KMS-11 (cell line): ENCODE measurements around the gene S100A13.
"Not testable (repeated sequence)": the region's sequence is repeated elsewhere in the genome, so short reads cannot be mapped to it uniquely, and the experiment has no call there.

Experiments
- H2AFZ ChIP-seq: fragments of 200-600 bp; sonication (generic); 2 replicates; pipeline ENCODE4 v1.6.1; 2016; ENCODE audit warnings: antibody characterized with exemption, mixed run types, low read depth
- H3K27ac ChIP-seq: fragments of 200-600 bp; sonication (generic); 2 replicates; pipeline ENCODE4 v1.6.1; 2016; ENCODE audit warnings: mild to moderate bottlenecking, mixed run types
- H3K27me3 ChIP-seq: fragments of 200-600 bp; sonication (generic); 2 replicates; pipeline ENCODE4 v1.6.1; 2017; ENCODE audit warnings: mild to moderate bottlenecking, low read depth, mixed run types, moderate library complexity; ENCODE audit not compliant: insufficient read depth
- H3K36me3 ChIP-seq: fragments of 200-600 bp; sonication (generic); 2 replicates; pipeline ENCODE4 v1.6.1; 2017; ENCODE audit warnings: mild to moderate bottlenecking, mixed run types; ENCODE audit not compliant: insufficient read depth
- H3K4me1 ChIP-seq: fragments of 200-600 bp; sonication (generic); 2 replicates; pipeline ENCODE4 v1.6.1; 2016; ENCODE audit warnings: mild to moderate bottlenecking, low read depth, mixed run types; ENCODE audit not compliant: poor library complexity, severe bottlenecking
- H3K4me2 ChIP-seq: fragments of 200-600 bp; sonication (generic); 2 replicates; pipeline ENCODE4 v1.7.0; 2016; ENCODE audit warnings: mild to moderate bottlenecking, mixed run types
- H3K4me3 ChIP-seq: fragments of 200-600 bp; sonication (generic); IDR thresholded peaks from 2 replicates; pipeline ENCODE4 v1.6.1; 2017; ENCODE audit warnings: low read depth, low read length, mixed read lengths; ENCODE audit not compliant: insufficient read depth
- H3K79me2 ChIP-seq: fragments of 200-600 bp; sonication (generic); 2 replicates; pipeline ENCODE4 v1.6.1; 2016; ENCODE audit warnings: low read depth, mixed run types; ENCODE audit not compliant: insufficient read depth
- H3K9ac ChIP-seq: fragments of 200-600 bp; sonication (generic); 2 replicates; pipeline ENCODE4 v1.6.1; 2016; ENCODE audit warnings: mild to moderate bottlenecking, mixed run types
- H4K20me1 ChIP-seq: fragments of 200-600 bp; sonication (generic); 2 replicates; pipeline ENCODE4 v1.6.1; 2016; ENCODE audit warnings: mild to moderate bottlenecking, mixed run types; ENCODE audit not compliant: insufficient read depth
- TF ChIP-seq, protein P1 (sequence below): fragments of 200-600 bp; sonication (generic); conservative IDR thresholded peaks from 2 replicates; pipeline ENCODE4 v1.6.1; 2017; ENCODE audit warnings: low read depth, mild to moderate bottlenecking, antibody characterized with exemption, low read length, moderate library complexity, mixed read lengths

The S100A13 gene

DNA sequence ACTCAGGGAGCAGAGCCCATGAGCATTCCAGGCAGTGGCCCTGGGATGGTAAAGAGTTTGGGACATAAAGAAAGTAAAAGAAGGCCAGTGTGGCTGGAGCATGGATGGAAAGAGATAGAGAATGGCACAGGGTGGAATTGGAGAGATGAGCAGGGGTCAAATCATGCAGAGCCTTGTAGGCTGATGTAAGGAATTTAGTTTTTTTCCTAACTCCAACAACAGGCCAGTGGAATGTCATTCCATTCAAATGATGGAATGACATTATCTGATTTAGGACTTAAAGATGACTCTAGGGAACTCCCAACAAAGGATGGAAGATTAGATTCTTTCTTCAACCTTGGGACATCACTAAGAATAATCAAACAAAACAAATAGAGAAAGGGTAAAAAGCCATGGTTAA, 48.8 kb downstream of the S100A13 start:
- Histone ChIP-seq H3K4me2 (no peak overlapping the region), H4K20me1 (no peaks in the 10 kb centered on the region), H3K27me3 (peaks cover 10% of the 10 kb centered on the region; the same call in 1 of the 2 replicates), H3K4me3 (no peak overlapping the region), H3K27ac (no peak overlapping the region), H3K36me3 (no peaks in the 10 kb centered on the region), H3K9ac (no peak overlapping the region), H3K4me1 (no peaks in the 10 kb centered on the region), H3K79me2 (no peaks in the 10 kb centered on the region), H2AFZ (no peak overlapping the region)
- TF ChIP-seq, protein P1, sequence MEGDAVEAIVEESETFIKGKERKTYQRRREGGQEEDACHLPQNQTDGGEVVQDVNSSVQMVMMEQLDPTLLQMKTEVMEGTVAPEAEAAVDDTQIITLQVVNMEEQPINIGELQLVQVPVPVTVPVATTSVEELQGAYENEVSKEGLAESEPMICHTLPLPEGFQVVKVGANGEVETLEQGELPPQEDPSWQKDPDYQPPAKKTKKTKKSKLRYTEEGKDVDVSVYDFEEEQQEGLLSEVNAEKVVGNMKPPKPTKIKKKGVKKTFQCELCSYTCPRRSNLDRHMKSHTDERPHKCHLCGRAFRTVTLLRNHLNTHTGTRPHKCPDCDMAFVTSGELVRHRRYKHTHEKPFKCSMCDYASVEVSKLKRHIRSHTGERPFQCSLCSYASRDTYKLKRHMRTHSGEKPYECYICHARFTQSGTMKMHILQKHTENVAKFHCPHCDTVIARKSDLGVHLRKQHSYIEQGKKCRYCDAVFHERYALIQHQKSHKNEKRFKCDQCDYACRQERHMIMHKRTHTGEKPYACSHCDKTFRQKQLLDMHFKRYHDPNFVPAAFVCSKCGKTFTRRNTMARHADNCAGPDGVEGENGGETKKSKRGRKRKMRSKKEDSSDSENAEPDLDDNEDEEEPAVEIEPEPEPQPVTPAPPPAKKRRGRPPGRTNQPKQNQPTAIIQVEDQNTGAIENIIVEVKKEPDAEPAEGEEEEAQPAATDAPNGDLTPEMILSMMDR, result no peak

DNA sequence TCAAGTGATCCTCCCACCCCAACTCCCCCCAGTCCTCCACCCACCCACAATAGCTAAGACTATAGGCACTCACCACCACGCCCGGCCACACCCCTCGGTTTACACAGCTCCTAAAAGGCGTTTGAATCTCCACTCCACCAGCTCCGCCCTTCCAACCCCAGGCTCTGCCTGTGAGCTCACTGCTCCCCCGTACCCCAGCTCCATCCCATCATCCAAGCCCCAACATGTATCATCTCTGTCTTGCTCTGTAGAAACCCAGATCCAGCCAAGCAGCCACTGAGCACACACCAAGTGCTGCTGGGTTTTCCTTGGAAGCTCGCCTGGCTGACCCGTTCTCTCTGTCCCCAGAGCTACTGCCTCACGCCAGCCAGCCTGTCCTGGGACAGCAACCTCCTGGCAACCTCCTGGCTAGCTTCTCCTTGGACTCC, 49.7 kb downstream of the S100A13 start:
- Histone ChIP-seq H2AFZ (no peak overlapping the region), H3K9ac (no peak overlapping the region), H3K4me1 (peaks cover 7% of the 10 kb centered on the region), H4K20me1 (no peaks in the 10 kb centered on the region), H3K27me3 (peaks cover 10% of the 10 kb centered on the region; the same call in 1 of the 2 replicates), H3K79me2 (no peaks in the 10 kb centered on the region), H3K36me3 (no peaks in the 10 kb centered on the region), H3K4me3 (no peak overlapping the region), H3K4me2 (no peak overlapping the region), H3K27ac (no peak overlapping the region)
- TF ChIP-seq, protein P1, result no peak

- Histone ChIP-seq H2AFZ (no peak overlapping the region), H3K27ac (no peak overlapping the region), H3K79me2 (no peaks in the 10 kb centered on the region), H3K27me3 (peaks cover 10% of the 10 kb centered on the region; the same call in 1 of the 2 replicates), H3K4me3 (no peak overlapping the region), H4K20me1 (no peaks in the 10 kb centered on the region), H3K4me2 (no peak overlapping the region), H3K9ac (no peak overlapping the region), H3K4me1 (peaks cover 8% of the 10 kb centered on the region), H3K36me3 (no peaks in the 10 kb centered on the region)
- TF ChIP-seq, protein P1, result no peak
These were observed 50.2 kb downstream of the S100A13 start for GRCh38 chr1:153577138-153577537.

DNA sequence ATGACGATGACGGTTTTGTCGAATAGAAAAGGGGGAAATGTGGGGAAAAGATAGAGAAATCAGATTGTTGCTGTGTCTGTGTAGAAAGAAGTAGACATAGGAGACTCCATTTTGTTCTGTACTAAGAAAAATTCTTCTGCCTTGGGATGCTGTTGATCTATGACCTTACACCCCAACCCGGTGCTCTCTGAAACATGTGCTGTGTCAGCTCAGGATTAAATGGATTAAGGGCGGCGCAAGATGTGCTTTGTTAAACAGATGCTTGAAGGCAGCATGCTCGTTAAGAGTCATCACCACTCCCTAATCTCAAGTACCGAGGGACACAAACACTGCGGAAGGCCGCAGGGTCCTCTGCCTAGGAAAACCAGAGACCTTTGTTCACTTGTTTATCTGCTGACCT, 51.8 kb downstream of the S100A13 start:
- not testable (repeated sequence) for H3K79me2 ChIP-seq, H3K4me2 ChIP-seq, H3K4me1 ChIP-seq, H3K4me3 ChIP-seq, H3K27ac ChIP-seq, H2AFZ ChIP-seq, H4K20me1 ChIP-seq, H3K9ac ChIP-seq, H3K36me3 ChIP-seq
- peaks cover 10% of the 10 kb centered on the region; the same call in 1 of the 2 replicates for H3K27me3 ChIP-seq

GRCh38 chr1:153575081-153575491, 52.2 kb downstream of the S100A13 start:
- H3K27ac ChIP-seq, H2AFZ ChIP-seq, H4K20me1 ChIP-seq, H3K36me3 ChIP-seq, H3K79me2 ChIP-seq, H3K4me2 ChIP-seq, H3K9ac ChIP-seq, H3K4me1 ChIP-seq, H3K4me3 ChIP-seq: not testable (repeated sequence)
- peaks cover 10% of the 10 kb centered on the region; the same call in 1 of the 2 replicates for H3K27me3 ChIP-seq
